Erythroblast (primary cell): ENCODE results near the gene ANKRD36B.
"Not testable (repeated sequence)": the region's sequence is repeated elsewhere in the genome, so short reads cannot be mapped to it uniquely, and the experiment has no call there.

Source experiments
- GATA1 ChIP-seq: IDR thresholded peaks from 2 replicates; pipeline ENCODE4 v1.6.1; 2011; ENCODE audit warnings: low read depth, mild to moderate bottlenecking, control low read depth, low read length, moderate library complexity
- POLR2A ChIP-seq: IDR thresholded peaks from 2 replicates; pipeline ENCODE4 v1.6.1; 2011; ENCODE audit warnings: mild to moderate bottlenecking, low read length

- TF ChIP-seq POLR2A, GATA1: not testable (repeated sequence)
Observed at GRCh38 chr2:97618939-97619827, 29.5 kb upstream of the ANKRD36B start.
